Heart left ventricle (tissue), 13 donors: ENCODE results near the gene BTD.

Experiments used
- CTCF ChIP-seq, 12 donors: fragments of 200-600 bp; sonication (generic) in 4 of 12; IDR thresholded peaks; one replicate each; pipeline versions ENCODE4 v1.5.0 to v1.8.0; 2018 to 2022; ENCODE audit warnings: antibody characterized with exemption in 12 of 12, mild to moderate bottlenecking in 5 of 12
- POLR2A ChIP-seq, 2 donors: fragments of 450-650 bp; IDR thresholded peaks; one replicate each; pipeline ENCODE4 v1.6.1; 2017; ENCODE audit warnings: antibody characterized with exemption in 2 of 2, mild to moderate bottlenecking in 2 of 2, moderate library complexity in 2 of 2
- donor health status: ischemic (EF 13 %, LVEDD 7.1; RV severe dilation, severe dysfunction).
- donor health status: DM: no; HTN: yes; CAD: no.
- donor health status: DM: no; HTN: no; CAD: no.
- donor health status: ischemic (EF 25% LVEDD 6.9; RV normal size, moderate dysfunction).
- donor health status: ischemic (EF 25% LVEDD 5.7; RV mildly dilated, moderate dysfunction).
- donor health status: ischemic (EF 35%, LVEDD 5.7; RV mildly dilated, moderate dysfunction).
- donor health status: nonischemic (EF 11% LVEDD 7.7; RV severe dilation, severe dysfunction).
- donor health status: DM: yes; HTN: yes; CAD: no.
- donor health status: PGD.
- donor health status: ischemic (EF 29% LVEDD 5.4; RV normal size, mild dysfunction).
- donor health status: nonischemic (EF 23%, LVEDD 6.1; RV moderate dilation, normal function).

GRCh38 chr3:15628967-15629366 lies 27.4 kb downstream of the BTD start:
- TF ChIP-seq POLR2A (IDR thresholded peaks at IDR 0.05) (no peak), CTCF (IDR thresholded peaks at IDR 0.05) (no peak)
